Pancreas (tissue), 10 donors: ENCODE results near the gene BTBD17. TPM values are rescaled to one million over a fixed set of nuclear protein-coding genes. Genes with fewer than 3 reads are reported as not detected.

Source experiments
- ATAC-seq, 4 donors: fragments of 200-7000 bp; cut with Tn5 transposase; one replicate each; pipeline versions ENCODE4 v1.8.0 to v1.9.1; 2020; ENCODE audit warnings: mild to moderate bottlenecking in 4 of 4, moderate library complexity in 4 of 4
- DNase-seq, 6 donors: peaks; one replicate each; pipeline ENCODE4 v3.0.0-alpha.2; 2020
- FAIRE-seq: peaks from 2 replicates; lab custom pipeline; 2012; peaks lifted over from hg19 to GRCh38; lab: Jason Lieb, UNC
- H3K27ac ChIP-seq, 4 donors: fragments of 200-600 bp; sonication (generic); 1 replicate in 3 of 4; 2 replicates in 1 of 4; pipeline versions ENCODE4 v1.5.0 to v1.8.0; 2020
- H3K27me3 ChIP-seq, 4 donors: fragments of 200-600 bp; one replicate each; pipeline ENCODE4 v1.8.0; 2021
- H3K36me3 ChIP-seq, 3 donors: fragments of 200-600 bp; sonication (generic) in 1 of 3; one replicate each; pipeline versions ENCODE4 v1.5.0 to v1.8.0; 2020 to 2021
- H3K4me1 ChIP-seq, 3 donors: fragments of 200-600 bp; one replicate each; pipeline ENCODE4 v1.8.0; 2021
- H3K4me3 ChIP-seq, 4 donors: fragments of 200-600 bp; sonication (generic) in 2 of 4; one replicate each; pipeline versions ENCODE4 v1.5.0 to v1.8.0; 2020 to 2021
- H3K9me3 ChIP-seq, 4 donors: fragments of 200-600 bp; one replicate each; pipeline ENCODE4 v1.8.0; 2021
- WGBS, 2 donors: extraction: QIAGEN DNeasy Blood & Tissue Kit; methylation state at CpG; one replicate each; pipeline ENCODE4 v1.1.7; 2013; 5-methylcytosine and 5-hydroxymethylcytosine counted together
- intact Hi-C, 3 donors: fragments of 100-400 bp; cut with DNase I; formaldehyde crosslinking; loops; one replicate each; pipeline versions ENCODE4 v1.11.1 to v1.14.2; 2022
- polyA plus RNA-seq, 2 donors: library from polyadenylated mRNA; stranded (reverse); fragments of 200-250 nt; gene quantifications; one replicate each; pipeline ENCODE4 v1.2.3, GENCODE V29; 2013
- total RNA-seq, 6 donors: library from RNA; stranded (reverse); fragmentation: NEBNext Ultra II Directional in 4 of 6; extraction: Animal tissue kit (Norgen Biotek cat#: 25700) in 4 of 6; gene quantifications; one replicate each; pipeline versions ENCODE4 v1.2.1 to v1.2.4, GENCODE V29; 2021 to 2023
- TF ChIP-seq, protein P1 (sequence below), 4 donors: fragments of 200-600 bp; sonication (generic) in 3 of 4; IDR thresholded peaks; one replicate each; pipeline versions ENCODE4 v1.5.0 to v1.8.0; 2021; ENCODE audit warnings: antibody characterized with exemption in 4 of 4
- donor health status: healthy with polysubstance abuse.
- donor health status: DM: no; HTN: no; CAD: no; lungs with moderate emphysema.
- donor health status: DM: no; HTN: no; CAD: no.
- donor health status: control.
- donor health status: control.
- donor health status: Bipolar disorder and iron deficiency.
- donor health status: DM: yes; HTN: yes; CAD: no.
- donor health status: DM: no; HTN: no; CAD: no.
- donor health status: DM: no; HTN: no; CAD: no.
- donor health status: DM: yes; HTN: yes; CAD: no.

Gene BTBD17
- total and polyA plus RNA-seq, 8 donors: 0.08 to 1.7 (median 0.17) TPM

DNA sequence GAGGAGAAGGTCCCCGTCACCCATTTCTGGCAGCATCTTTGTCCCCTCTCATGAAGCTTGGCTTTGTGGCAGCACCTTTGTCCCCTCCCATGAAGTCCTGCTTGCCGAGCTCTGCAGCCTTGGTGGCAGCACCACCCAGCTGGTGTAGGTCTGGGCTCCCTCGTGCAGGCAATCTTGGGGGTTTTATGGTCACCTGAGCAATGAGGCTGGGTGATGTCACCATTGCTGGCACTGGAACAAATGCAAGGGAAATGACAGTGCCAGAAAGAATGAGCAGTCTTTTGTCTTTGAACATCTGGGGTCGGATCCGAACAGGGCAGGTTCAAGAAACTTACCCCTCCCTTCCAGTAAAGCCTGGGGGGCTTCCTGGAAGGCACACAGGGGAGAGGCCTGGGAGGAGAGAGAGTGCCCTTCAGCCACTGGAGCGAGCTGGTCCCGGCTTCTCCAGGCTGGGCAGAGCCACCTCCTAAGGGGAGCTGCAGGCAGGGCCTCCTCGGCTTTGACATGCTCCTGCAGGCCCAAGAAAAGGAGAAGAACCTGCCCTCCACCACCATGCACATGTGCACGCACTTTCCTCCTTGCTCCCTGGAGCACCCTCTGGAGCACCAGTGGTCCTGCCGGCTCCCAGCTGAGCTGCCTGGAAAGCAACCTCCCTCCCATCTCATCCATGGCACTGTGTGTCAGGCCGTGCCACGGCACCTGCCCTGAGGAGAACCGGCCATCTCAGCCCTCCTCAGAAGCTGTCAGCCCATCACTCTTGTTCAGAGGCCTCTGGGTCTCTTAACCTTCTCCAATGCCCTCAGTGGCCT is 16.0 kb downstream of the BTBD17 start:
- no peaks in the 10 kb centered on the region for H3K9me3 ChIP-seq
- FAIRE-seq: no peak

DNA sequence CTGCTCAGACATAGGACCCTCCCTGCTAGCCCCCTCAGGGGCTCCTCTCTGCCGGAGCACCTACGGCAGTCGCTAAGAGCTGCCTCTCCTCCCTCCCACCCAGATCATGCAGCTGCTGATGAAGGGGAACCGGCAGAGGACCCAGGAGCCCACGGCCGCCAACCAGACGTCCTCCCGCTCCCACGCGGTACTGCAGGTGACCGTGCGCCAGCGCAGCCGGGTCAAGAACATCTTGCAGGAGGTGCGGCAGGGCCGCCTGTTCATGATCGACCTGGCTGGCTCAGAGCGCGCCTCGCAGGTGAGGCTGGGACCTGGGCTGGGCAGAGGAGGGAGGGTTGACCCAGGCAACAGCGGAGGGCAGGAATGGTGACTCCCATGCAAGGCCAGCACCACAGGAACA is 17.0 kb downstream of the BTBD17 start:
- no peak for ATAC-seq

More for the DNA sequence above, 16.0 kb downstream of the BTBD17 start:
- Histone ChIP-seq H3K27me3 (no peaks in the 10 kb centered on the region), H3K36me3 (no peaks in the 10 kb centered on the region), H3K27ac (no peak overlapping the region), H3K4me3 (no peak overlapping the region), H3K4me1 (no peaks in the 10 kb centered on the region)
- DNase-seq (peak in 1 of 6 donors; percentile 43), ATAC-seq (no peak)
- intact Hi-C loops: no loop called here
- 63% methylated on average over 12 to 13 of the region's 13 CpGs for WGBS, 2 donors
- TF ChIP-seq, protein P1, sequence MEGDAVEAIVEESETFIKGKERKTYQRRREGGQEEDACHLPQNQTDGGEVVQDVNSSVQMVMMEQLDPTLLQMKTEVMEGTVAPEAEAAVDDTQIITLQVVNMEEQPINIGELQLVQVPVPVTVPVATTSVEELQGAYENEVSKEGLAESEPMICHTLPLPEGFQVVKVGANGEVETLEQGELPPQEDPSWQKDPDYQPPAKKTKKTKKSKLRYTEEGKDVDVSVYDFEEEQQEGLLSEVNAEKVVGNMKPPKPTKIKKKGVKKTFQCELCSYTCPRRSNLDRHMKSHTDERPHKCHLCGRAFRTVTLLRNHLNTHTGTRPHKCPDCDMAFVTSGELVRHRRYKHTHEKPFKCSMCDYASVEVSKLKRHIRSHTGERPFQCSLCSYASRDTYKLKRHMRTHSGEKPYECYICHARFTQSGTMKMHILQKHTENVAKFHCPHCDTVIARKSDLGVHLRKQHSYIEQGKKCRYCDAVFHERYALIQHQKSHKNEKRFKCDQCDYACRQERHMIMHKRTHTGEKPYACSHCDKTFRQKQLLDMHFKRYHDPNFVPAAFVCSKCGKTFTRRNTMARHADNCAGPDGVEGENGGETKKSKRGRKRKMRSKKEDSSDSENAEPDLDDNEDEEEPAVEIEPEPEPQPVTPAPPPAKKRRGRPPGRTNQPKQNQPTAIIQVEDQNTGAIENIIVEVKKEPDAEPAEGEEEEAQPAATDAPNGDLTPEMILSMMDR (IDR thresholded peaks at IDR 0.05): no peak

DNA sequence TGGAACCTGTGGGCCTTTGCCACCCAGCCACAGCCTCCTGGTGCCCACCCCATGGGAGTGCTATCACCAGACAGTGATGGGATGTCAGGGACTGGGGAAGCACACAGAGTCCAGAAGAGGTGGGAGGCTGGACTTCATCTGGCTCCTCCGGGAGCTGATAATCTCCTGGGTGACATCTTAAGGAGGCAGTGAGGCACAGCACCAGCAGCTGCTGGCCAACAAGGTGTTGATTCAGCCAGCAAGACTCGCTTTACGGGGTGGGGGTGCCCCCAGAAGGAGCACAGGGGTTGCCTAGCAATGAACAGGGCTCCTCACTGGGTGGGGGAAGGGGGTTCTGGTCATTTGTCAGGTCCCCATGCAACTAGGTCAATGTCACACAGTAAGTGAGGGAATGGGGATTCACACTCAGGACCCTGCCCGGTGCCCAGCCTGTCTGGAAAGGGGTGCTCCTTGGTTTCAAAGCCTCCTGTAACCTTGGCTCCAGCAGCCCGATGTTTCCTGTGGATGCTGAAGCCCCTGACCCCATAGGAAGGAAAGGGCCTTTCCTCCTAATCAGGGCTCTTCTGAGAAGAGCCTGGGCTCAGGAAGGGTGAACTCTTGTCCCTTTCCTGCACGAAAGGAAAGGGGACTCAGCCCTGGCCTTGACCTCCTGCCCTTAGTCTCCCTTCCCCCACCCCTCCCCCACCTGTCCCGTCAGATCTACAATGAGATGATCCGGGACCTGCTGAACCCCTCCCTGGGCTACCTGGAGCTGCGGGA is 18.0 kb downstream of the BTBD17 start:
- FAIRE-seq: no peak
- Histone ChIP-seq H3K36me3 (no peaks in the 10 kb centered on the region), H3K27ac (no peak overlapping the region), H3K4me3 (no peak overlapping the region), H3K4me1 (no peaks in the 10 kb centered on the region), H3K27me3 (no peaks in the 10 kb centered on the region), H3K9me3 (no peaks in the 10 kb centered on the region)
- TF ChIP-seq, protein P1 (IDR thresholded peaks at IDR 0.05): no peak
- WGBS, 2 donors: 31 to 40% methylated on average over 9 of the region's 9 CpGs
- intact Hi-C loops: no loop called here
- peak in 2 of 4 donors; percentile 8 to 30 for ATAC-seq
- DNase-seq: no peak

More for the DNA sequence above, 17.0 kb downstream of the BTBD17 start:
- Histone ChIP-seq H3K4me3 (no peak overlapping the region), H3K4me1 (no peaks in the 10 kb centered on the region), H3K9me3 (no peaks in the 10 kb centered on the region), H3K36me3 (no peaks in the 10 kb centered on the region), H3K27ac (no peak overlapping the region), H3K27me3 (no peaks in the 10 kb centered on the region)
- TF ChIP-seq, protein P1 (IDR thresholded peaks at IDR 0.05): no peak
- 38 to 42% methylated on average over 21 of the region's 21 CpGs for WGBS, 2 donors
- intact Hi-C loops: no loop called here
- DNase-seq: no peak
- no peak for FAIRE-seq

DNA sequence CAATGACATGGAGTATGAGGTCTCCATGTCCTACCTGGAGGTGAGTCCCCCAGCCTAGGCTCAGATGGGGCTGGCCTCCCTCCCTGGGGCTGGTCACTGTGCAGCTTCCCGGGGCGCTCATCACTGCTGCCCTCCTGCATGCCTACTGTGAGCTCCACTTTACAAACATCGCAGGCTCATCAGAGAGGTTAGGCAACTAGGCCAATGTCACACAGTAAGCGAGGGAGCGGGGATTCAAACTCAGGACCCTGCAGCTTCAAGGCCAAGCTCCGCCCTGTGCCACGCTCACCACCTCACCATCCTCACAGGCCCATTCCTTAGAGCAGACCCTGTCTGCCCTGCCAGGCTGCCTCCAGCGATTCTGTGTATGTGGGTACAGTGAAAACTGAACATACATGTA is 18.5 kb downstream of the BTBD17 start:
- no peak for DNase-seq
- Histone ChIP-seq H3K9me3 (no peaks in the 10 kb centered on the region), H3K4me1 (no peaks in the 10 kb centered on the region), H3K27ac (no peak overlapping the region), H3K36me3 (no peaks in the 10 kb centered on the region), H3K4me3 (no peak overlapping the region), H3K27me3 (no peaks in the 10 kb centered on the region)
- intact Hi-C loops: no loop called here
- no peak for FAIRE-seq
- TF ChIP-seq, protein P1 (IDR thresholded peaks at IDR 0.05): no peak
- 74 to 93% methylated on average over 8 of the region's 8 CpGs for WGBS, 2 donors
- no peak for ATAC-seq
